Panc1 (cell line): ENCODE data around the gene DES. TPM values are rescaled to one million over a fixed set of nuclear protein-coding genes. Genes with fewer than 3 reads are reported as not detected.

ENCODE experiments used
- ATAC-seq: fragments of 200-7000 bp; cut with Tn5 transposase; 2 replicates; pipeline ENCODE4 v1.9.1; 2020; ENCODE audit warnings: mild to moderate bottlenecking, moderate library complexity
- BruUV-seq: library from RNA; stranded (reverse); fragments of 400-500 nt; replicated peaks from 2 replicates; lab custom pipeline; 2021; lab: Mats Ljungman, UMichigan
- CTCF ChIA-PET: fragments of 300-600 bp; sonication (Branson Sonifier 250); formaldehyde crosslinking; loops from one replicate; lab custom pipeline; 2022; ENCODE audit warnings: antibody characterized with exemption; lab: Charles Lee
- POLR2A ChIA-PET: fragments of 300-600 bp; sonication (Branson Sonifier 250); formaldehyde crosslinking; loops from one replicate; lab custom pipeline; 2022; ENCODE audit warnings: antibody characterized with exemption; lab: Charles Lee
- DNase-seq: peaks from one replicate; pipeline ENCODE4 v3.0.0-alpha.2; 2010; ENCODE audit warnings: low read depth, low spot score
- H3K27ac ChIP-seq: 2 replicates; pipeline ENCODE4 v1.5.1; 2011; ENCODE audit warnings: mild to moderate bottlenecking, low read length, inconsistent platforms
- H3K27me3 ChIP-seq: fragments of 200-500 bp; sonication (Bioruptor generic); 2 replicates; pipeline ENCODE4 v1.6.0; 2014; ENCODE audit warnings: low read length, inconsistent platforms; ENCODE audit not compliant: control insufficient read depth, insufficient read depth
- H3K36me3 ChIP-seq: fragments of 200-500 bp; sonication (Bioruptor generic); 2 replicates; pipeline ENCODE4 v1.5.1; 2014; ENCODE audit warnings: inconsistent platforms, mild to moderate bottlenecking, low read length, moderate library complexity; ENCODE audit not compliant: control insufficient read depth, insufficient read depth
- H3K4me1 ChIP-seq: 2 replicates; pipeline ENCODE4 v1.5.1; 2011; ENCODE audit warnings: inconsistent platforms, mild to moderate bottlenecking, low read length, moderate library complexity; ENCODE audit not compliant: control insufficient read depth, insufficient read depth
- H3K4me3 ChIP-seq, 2 experiments: 2 replicates each; pipeline ENCODE4 v1.5.1; 2011 to 2012; ENCODE audit warnings: low read depth in 2 of 2, low read length in 2 of 2, mild to moderate bottlenecking in 2 of 2, inconsistent platforms in 1 of 2, moderate library complexity in 1 of 2
- H3K9me3 ChIP-seq: fragments of 200-500 bp; sonication (Bioruptor generic); 2 replicates; pipeline ENCODE4 v1.5.1; 2014; ENCODE audit warnings: low read depth, mild to moderate bottlenecking, inconsistent platforms, low read length, moderate library complexity; ENCODE audit not compliant: control insufficient read depth, insufficient read depth
- POLR2AphosphoS5 ChIP-seq: IDR thresholded peaks from 2 replicates; pipeline ENCODE4 v1.6.1; 2012; ENCODE audit warnings: mild to moderate bottlenecking, low read depth, low read length, moderate library complexity
- SIN3A ChIP-seq: IDR thresholded peaks from 2 replicates; pipeline ENCODE4 v1.6.1; 2012; ENCODE audit warnings: low read depth, mild to moderate bottlenecking, low read length, moderate library complexity, borderline replicate concordance; ENCODE audit not compliant: insufficient read depth
- TCF7L2 ChIP-seq: IDR thresholded peaks from 2 replicates; pipeline ENCODE4 v1.6.1; 2011; ENCODE audit warnings: mild to moderate bottlenecking, low read depth, low read length, inconsistent platforms
- in situ Hi-C: cut with HindIII; loops from 2 replicates; pipeline ENCODE4 v1.10.0; 2016; ENCODE audit warnings: low sequenced_read_pairs, low pct_unique_long_range_greater_than_20kb
- intact Hi-C: fragments of 100-400 bp; cut with micrococcal nuclease; formaldehyde crosslinking; loops from one replicate; pipeline ENCODE4 v1.10.0; 2022; ENCODE audit not compliant: unreplicated experiment
- total RNA-seq: library from RNA; stranded (reverse); gene quantifications from one replicate; pipeline ENCODE4 v1.2.1, GENCODE V29; 2021; ENCODE audit not compliant: unreplicated experiment
- TF ChIP-seq, protein P1 (sequence below): fragments of 450-650 bp; IDR thresholded peaks from 2 replicates; pipeline ENCODE4 v1.5.1; 2017; ENCODE audit warnings: mild to moderate bottlenecking
- TF ChIP-seq, protein P2 (sequence below), 2 experiments: IDR thresholded peaks; 2 replicates each; pipeline ENCODE4 v1.6.1; 2011 to 2012; ENCODE audit warnings: low read depth in 2 of 2, control low read depth in 1 of 2, low read length in 1 of 2, mild to moderate bottlenecking in 1 of 2, moderate library complexity in 1 of 2; ENCODE audit not compliant: insufficient read depth in 1 of 2

Gene DES
- total RNA-seq, 1 experiment from 2014 or later: 0.69 TPM

DNA sequence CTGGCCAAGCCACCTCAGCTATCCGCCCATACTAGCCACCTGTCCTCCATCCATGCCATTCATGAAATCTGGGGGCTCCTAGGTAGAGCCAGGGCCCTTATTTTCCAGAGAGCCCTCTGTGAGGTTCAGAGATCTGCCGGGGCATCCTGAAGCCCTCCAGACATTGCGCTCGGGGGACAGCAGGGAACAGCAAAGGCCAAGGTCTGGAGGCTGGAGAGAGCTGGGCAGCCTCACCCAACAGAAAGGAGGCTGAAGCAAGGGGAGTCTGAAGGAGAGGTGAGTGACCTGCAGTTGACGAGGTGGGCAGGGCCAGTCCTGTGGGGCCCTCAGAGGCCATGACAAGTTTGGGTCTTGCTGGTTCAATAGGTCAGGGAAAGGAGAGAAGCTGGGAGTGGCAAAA, 8.6 kb upstream of the DES start:
- no peaks in the 10 kb centered on the region for H3K27me3 ChIP-seq
- no peaks in the 10 kb centered on the region for H3K36me3 ChIP-seq
- ChIA-PET CTCF (no interaction called here), POLR2A (no interaction called here)
- in situ Hi-C loops (no loop called here), intact Hi-C loops (no loop called here)
- no peak overlapping the region for H3K27ac ChIP-seq
- H3K4me3 ChIP-seq: no peak overlapping the region
- no TSS peak for BruUV-seq
- no peak for ATAC-seq
- H3K4me1 ChIP-seq: no peaks in the 10 kb centered on the region
- TF ChIP-seq TCF7L2 (no peak), SIN3A (no peak), POLR2AphosphoS5 (no peak)
- TF ChIP-seq, protein P1, sequence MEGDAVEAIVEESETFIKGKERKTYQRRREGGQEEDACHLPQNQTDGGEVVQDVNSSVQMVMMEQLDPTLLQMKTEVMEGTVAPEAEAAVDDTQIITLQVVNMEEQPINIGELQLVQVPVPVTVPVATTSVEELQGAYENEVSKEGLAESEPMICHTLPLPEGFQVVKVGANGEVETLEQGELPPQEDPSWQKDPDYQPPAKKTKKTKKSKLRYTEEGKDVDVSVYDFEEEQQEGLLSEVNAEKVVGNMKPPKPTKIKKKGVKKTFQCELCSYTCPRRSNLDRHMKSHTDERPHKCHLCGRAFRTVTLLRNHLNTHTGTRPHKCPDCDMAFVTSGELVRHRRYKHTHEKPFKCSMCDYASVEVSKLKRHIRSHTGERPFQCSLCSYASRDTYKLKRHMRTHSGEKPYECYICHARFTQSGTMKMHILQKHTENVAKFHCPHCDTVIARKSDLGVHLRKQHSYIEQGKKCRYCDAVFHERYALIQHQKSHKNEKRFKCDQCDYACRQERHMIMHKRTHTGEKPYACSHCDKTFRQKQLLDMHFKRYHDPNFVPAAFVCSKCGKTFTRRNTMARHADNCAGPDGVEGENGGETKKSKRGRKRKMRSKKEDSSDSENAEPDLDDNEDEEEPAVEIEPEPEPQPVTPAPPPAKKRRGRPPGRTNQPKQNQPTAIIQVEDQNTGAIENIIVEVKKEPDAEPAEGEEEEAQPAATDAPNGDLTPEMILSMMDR: no peak
- TF ChIP-seq, protein P2, sequence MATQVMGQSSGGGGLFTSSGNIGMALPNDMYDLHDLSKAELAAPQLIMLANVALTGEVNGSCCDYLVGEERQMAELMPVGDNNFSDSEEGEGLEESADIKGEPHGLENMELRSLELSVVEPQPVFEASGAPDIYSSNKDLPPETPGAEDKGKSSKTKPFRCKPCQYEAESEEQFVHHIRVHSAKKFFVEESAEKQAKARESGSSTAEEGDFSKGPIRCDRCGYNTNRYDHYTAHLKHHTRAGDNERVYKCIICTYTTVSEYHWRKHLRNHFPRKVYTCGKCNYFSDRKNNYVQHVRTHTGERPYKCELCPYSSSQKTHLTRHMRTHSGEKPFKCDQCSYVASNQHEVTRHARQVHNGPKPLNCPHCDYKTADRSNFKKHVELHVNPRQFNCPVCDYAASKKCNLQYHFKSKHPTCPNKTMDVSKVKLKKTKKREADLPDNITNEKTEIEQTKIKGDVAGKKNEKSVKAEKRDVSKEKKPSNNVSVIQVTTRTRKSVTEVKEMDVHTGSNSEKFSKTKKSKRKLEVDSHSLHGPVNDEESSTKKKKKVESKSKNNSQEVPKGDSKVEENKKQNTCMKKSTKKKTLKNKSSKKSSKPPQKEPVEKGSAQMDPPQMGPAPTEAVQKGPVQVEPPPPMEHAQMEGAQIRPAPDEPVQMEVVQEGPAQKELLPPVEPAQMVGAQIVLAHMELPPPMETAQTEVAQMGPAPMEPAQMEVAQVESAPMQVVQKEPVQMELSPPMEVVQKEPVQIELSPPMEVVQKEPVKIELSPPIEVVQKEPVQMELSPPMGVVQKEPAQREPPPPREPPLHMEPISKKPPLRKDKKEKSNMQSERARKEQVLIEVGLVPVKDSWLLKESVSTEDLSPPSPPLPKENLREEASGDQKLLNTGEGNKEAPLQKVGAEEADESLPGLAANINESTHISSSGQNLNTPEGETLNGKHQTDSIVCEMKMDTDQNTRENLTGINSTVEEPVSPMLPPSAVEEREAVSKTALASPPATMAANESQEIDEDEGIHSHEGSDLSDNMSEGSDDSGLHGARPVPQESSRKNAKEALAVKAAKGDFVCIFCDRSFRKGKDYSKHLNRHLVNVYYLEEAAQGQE (IDR thresholded peaks at IDR 0.05; ENCODE audit: insufficient read depth in 1 of 2, low read depth in 2 of 2, low read length in 1 of 2): no peak
- H3K9me3 ChIP-seq: no peaks in the 10 kb centered on the region
- DNase-seq: no peak

DNA sequence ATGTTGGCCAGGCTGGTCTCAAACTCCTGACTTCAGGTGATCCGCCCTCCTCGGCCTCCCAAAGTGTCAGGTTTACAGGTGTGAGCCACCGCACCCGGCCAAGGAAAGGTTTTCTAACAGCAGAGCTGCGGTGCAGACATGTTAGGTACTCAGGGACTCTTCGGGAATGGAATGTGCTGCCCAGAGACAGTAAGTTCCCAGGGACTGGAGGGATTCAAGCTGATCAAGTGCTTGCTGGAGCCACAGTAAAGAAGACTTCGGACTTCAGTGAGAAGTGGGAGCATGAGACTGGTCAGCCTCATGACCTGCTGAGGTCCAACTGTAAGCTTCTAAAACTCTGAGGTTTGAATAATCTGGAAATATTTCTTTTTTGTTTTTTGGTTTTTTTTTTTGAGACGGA, 7.8 kb upstream of the DES start:
- Histone ChIP-seq H3K4me3 (no peak overlapping the region), H3K36me3 (no peaks in the 10 kb centered on the region), H3K27ac (no peak overlapping the region), H3K9me3 (no peaks in the 10 kb centered on the region), H3K4me1 (no peaks in the 10 kb centered on the region), H3K27me3 (no peaks in the 10 kb centered on the region)
- POLR2A ChIA-PET: no interaction called here
- DNase-seq (no peak), ATAC-seq (no peak)
- CTCF ChIA-PET: no interaction called here
- TF ChIP-seq TCF7L2: no peak
- no peak for TF ChIP-seq SIN3A
- TF ChIP-seq, protein P2 (IDR thresholded peaks at IDR 0.05; ENCODE audit: insufficient read depth in 1 of 2, low read depth in 2 of 2, low read length in 1 of 2): no peak
- TF ChIP-seq POLR2AphosphoS5: no peak
- TF ChIP-seq, protein P1: no peak
- in situ Hi-C loops (no loop called here), intact Hi-C loops (no loop called here)
- BruUV-seq: no TSS peak
